GM19372 (cell line): ENCODE results near the gene ARHGEF37.
"Not testable (repeated sequence)": the region's sequence is repeated elsewhere in the genome, so short reads cannot be mapped to it uniquely, and the experiment has no call there.

Source experiments
- ATAC-seq: cut with Tn5 transposase; IDR thresholded peaks from one replicate; pipeline ENCODE4 v1.9.1; 2021; ENCODE audit warnings: mild to moderate bottlenecking, low read depth, moderate library complexity; ENCODE audit not compliant: unreplicated experiment

ARHGEF37 gene

DNA sequence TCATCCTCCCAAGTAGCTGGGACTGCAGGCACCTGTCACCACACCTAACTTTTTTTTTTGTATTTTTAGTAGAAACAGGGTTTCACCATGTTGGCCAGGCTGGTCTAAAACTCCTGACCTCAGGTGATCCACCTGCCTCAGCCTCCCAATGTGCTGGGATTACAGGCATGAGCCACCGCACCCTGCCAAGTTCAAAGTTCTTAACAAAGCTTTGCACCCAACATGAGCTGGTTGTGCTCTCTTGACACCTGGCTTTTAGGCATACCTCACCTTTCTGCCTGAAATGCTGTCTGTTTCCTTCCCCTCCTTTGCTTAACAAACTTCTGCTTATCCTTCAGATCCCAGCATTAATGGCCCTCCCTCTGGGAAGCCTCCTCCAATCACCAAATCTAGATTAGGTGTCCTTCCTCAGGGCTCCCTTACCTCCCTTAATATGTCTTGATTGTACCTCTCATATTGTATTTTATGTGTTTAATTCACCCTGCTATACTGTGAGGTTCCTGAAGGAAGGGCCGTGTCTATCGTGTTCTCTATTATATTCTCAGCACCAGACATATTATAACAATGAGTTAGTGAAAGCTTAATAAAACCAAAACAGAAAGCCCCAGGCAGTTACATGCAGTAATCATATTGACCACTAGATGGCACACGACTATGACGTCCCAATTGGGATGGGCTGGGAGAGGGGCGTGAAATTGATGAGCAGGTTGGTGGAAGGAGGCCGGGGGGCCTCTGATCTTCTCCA, 86.0 kb downstream of the ARHGEF37 start:
- ATAC-seq: no peak

DNA sequence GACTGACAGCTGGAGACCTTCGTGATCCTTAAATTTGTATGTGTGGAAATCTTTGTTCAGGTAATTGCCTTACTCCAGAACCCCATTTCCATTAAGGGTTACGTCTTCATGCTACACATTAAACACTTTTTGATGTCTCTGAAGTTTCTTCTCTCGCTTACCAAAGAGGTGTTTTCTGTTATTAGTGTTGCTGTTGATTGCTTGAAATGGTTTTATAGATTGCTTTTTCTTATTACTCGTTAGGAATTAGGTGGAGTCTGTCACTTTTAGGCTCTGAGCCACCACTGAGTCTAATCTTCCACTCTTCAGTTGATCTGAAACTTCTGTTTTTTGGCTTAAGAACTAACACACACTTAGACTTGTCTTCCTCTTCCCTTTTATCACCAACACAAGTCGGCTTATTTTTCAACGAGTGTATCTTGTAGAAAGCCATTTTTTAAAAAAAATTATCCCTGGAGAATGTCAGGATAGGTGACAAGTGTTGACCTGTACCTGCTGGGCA, 86.6 kb downstream of the ARHGEF37 start:
- ATAC-seq: no peak

DNA sequence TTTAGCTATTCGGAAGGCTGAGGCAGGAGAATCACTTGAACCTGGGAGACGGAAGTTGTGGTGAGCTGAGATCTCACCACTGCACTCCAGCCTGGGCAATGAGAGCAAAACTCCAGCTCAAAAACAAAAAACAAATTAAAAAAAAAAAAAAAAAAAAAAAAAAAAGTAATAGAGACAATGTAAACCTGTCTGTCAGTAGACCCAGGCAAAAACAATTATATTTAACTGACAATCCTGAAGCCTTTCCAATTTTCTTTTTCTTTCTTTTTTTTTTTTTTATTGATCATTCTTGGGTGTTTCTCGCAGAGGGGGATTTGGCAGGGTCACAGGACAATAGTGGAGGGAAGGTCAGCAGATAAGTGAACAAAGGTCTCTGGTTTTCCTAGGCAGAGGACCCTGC, 88.0 kb downstream of the ARHGEF37 start:
- ATAC-seq: not testable (repeated sequence)

DNA sequence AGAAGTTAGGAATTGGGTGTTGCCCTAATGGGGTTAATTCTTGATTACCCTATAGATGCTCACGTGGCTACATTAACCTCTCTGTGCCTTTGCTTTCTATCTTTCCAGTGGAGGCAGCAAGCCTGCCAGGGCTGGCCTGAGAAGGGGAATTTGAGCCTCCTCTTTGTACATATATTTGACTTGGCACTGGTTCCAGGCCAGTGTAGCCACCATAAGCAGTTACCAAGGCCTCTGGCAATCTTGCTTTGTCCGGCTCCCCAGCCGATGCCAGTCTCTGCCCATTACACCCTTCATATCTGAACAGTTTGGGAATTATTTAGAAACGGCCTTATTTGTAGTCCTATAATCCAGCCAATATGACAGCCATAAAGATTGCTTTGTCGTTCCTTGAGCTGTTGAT, 90.2 kb downstream of the ARHGEF37 start:
- no peak for ATAC-seq

DNA sequence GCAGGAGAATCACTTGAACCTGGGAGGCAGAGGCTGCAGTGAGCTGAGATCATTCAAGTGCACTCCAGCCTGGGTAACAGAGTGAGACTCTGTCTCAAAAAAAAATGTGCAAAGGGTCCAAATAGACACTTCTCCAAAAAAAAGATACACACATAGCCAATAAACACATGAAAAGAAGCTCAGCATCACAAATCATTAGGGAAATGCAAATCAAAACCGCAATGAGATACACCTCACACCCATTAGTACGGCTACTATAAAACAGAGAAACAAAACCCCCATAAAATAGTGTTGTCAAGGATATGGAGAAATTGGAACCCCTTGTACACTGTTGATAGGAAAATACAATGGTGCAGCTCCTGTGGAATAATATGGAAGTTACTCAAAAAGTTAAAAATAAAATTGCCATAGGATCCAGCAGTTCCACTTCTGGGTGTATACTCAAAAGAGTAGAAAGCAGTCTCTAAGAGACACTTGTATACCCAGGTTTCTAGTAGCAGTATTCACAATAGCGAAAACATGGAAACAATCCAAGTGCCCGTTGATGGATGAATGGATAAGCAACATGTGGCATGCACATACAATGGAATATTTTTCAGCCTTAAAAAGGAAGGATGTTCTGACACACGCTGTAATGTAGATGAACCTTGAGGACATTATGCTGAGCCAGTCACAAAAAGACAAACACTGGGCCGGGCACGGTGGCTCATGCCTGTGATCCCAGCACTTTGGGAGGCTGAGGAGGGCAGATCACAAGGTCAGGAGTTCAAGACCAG, 91.6 kb downstream of the ARHGEF37 start:
- no peak for ATAC-seq

DNA sequence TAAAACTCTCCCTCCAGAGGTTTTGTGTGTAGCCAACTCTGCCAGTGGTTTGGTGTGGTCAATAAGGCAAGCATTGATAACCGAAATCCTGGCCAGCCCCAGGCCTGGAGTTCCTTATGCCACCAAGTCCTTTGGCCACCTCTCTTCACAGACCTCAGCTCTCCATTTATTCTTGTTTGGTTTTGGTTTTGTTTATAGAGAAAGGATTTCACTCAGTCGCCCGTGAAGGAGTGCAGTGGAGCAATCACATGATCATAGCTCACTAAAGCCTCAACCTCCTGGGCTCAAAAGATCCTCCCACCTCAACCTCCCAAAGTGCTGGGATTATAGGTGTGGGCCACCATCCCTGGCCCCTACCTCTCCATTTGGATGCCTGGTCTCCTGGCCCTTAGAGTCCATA, 93.4 kb downstream of the ARHGEF37 start:
- ATAC-seq: no peak

DNA sequence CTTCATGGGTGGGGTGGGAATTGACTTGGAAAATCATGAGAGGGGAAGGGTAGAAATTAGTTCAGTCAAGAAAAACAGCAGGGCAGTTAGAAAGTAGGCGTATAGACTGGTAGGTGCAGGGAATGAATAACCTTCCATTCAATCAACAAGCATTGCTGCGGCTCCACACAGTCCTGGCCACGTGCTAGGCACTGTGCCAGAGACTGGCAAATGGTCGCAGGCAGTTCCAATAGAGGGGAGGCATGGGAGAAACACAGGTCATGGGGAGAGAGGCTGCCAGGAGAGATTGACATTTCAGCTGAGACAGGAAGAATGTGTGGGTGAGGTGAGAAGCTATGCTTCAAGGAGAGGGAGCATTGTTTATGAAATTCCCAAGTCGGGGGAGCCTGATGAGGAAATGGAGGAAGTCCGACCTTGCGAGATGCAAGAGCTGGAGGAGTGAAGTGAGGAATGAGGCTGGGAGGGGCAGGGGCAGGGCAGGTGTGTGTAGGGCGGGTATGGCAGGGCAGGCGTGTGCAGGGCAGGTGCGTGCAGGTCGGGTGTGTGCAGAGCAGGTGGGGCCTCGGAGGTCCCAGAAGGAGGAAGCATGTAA, 94.4 kb downstream of the ARHGEF37 start:
- ATAC-seq: no peak

DNA sequence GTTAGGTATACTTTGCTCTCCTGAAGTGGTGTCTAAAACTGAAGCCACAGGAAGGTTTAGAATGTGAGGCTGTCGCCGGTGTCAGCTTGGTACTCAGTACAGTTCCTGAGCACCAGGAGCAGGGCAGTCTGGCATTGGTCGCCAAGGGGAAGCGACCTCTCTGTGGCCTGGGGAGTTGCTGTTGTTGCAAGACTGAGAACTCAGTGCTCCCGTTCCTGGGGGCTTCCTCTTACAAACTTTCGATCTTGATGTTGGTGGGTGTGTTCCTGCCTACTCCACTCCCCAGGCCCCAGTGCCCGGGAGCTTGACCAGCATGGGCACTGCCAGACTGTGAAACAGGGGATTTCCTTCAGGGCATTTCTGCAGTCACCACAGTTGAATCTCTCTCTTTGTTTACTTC, 96.4 kb downstream of the ARHGEF37 start:
- ATAC-seq: no peak

DNA sequence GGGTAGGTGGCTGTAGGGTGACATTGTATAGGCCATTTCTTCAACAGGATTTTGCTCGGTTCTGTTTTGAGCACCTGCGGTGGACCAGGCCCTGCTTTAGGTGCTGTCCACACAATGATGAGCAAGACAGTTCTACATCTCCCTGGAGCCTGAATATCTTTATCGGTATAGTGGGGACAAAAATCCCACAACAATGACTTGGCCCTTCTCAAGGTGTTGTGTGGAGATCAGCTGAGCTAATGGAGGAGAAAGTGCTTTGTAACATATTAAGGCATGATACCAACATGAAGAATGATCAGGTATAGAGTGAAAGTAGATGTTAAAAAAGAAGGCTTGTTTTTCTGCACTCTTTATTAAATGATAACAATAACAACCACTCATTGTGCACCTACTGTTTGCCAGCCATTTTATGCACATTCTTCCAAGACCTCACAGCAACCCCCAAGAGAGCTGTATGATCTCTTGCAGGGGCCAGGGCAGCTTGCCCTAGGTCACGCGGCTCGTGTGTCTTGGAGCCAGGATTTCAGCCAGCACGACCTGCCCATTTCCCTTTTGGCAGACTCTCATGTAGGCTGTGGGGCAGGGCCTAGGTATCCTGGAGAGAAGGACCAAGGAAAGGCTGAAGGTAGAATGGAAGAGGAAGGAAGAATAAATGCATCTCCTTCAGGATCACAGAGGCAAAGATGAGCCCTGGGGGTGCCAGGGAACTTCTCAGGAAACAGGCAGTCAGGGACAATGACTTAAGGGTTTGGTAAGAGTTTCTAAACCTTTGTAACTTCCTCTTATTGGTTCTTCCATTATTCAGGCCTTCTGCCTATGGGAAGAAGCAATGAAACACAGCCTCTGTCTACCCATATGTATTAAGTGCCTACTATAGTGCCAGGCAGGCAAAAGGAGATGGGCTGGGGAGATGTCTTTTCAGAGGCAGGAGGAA, 98.8 kb downstream of the ARHGEF37 start:
- peak; percentile 22 for ATAC-seq

DNA sequence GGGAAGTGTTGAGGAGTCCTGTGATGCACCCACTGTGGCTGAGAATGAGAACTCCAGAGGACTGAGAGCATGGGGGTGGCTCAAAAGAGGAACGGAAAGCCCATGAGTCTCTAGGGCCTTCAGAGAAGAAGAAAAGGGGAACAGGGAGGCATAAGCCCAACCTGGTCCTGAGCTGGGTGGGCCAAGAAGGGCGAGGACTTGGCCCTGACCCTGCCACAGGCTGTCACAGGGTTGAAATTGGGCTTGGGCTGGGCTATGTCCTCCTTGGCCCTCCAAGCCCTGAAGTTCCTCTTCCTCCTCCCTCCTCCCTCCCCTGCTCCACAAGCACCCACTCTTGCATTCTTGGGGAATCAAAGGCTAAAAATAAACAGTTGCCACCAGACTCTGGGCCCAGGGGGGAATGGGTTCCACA, 99.5 kb downstream of the ARHGEF37 start:
- peak; percentile 98 for ATAC-seq

DNA sequence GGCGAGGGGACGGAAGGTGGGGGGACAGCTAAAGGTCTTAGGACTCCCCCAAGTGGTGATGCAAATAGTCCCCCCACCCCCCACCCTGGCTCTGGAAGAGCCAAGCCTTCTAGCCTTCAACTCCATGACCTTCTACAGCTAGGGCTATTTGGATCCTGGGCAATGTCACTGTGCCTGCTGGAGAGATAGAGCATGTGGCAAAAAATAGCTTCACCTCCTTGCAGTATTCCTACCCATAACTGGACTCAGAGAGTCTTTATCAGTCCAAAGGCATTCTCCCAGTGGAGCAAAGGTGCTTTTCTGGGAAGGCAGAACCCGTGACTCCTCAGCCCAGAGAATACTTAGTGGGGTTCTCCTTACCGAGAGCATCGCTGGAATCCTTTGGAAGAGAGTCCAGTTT, 100.0 kb downstream of the ARHGEF37 start:
- ATAC-seq: no peak

DNA sequence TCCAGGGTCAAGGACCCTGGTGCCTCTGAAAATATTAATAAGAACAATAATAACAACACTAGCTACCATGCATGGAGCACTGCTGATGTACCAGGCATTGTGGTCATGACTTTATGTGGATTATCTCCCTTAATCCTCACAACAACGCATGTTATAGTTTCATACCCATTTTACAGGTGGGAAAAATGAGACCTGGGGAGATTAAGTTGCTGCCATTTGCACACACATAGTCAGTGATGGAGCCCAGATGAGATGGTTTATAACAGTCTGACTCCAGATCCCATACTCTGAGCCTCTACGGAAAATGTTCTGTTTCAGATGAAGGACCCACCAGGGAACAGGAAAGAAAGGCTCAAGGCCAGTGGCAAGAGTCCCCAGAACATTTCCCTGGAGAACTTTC, 100.6 kb downstream of the ARHGEF37 start:
- ATAC-seq: no peak

DNA sequence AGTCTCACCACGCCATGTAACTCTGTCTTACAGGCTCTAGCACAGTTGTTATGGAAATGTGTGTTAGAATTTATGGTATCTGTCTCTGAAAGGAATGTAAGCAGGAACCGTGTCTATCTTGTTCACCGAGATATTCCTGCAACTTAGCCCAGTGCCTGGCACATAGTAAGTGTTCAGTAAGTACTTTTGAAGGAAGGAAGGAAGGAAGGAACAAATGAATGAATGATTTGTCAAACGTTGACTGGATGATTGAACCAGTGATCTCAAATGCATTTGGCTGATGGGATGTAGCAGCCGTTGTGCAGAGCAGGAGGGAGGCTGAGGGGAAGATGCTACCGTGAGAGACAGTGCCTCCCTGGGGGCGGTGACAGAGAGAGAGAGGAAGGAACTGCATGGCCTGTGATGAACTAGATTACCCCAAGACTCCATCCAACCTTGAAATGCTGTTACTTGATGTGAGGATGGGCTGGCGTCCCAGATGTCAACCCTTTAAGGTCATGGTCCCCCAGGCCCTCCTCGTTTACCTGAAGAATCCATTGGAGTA, 101.3 kb downstream of the ARHGEF37 start:
- ATAC-seq: no peak

DNA sequence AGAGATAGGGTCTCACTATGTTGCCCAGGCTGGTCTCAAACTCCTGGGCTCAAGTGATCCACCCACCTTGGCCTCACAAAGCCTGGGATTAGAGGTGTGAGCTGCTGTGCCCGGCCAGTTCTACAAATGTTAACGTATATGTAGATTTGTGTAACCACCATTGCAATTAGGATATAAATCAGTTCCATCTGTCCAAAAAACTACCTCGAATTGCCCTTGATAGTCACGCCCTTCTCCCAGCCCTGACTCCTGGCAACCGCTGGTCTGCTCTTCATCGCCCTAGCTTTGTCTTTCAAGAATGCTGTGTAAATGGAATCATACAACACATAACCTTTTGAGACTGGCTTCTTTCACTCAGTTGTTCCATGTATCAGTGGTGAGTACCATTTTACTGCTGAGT, 102.7 kb downstream of the ARHGEF37 start:
- ATAC-seq: no peak

DNA sequence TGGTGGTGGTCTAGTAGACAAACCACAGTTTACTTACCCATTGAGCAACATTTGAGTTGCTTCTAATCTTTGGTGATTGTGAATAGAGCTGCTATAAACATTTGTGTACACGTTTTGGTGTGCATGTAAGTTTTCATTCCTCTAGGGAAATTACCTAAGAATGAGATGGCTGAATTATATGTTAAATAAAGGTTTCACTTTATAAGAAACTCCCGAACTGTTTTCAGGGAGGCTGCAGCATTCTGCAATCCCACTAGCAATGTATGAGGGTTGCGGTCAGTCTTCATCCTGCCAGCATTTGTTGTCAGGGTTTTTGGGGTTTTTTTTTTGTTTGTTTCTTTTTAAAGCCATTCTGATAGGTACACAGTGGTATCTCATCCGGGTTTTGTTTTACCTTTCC, 103.1 kb downstream of the ARHGEF37 start:
- ATAC-seq: no peak
